HCT116 (cell line): ENCODE measurements around the gene ATN1. TPM values are rescaled to one million over a fixed set of nuclear protein-coding genes. Genes with fewer than 3 reads are reported as not detected.

Experiments used
- ATAC-seq: fragments of 200-7000 bp; cut with Tn5 transposase; 2 replicates; pipeline ENCODE4 v1.9.1; 2020; ENCODE audit warnings: mild to moderate bottlenecking, moderate library complexity
- BruUV-seq: library from RNA; stranded (reverse); fragments of 400-500 nt; replicated peaks from 2 replicates; lab custom pipeline; 2021; lab: Mats Ljungman, UMichigan
- CTCF ChIA-PET: fragments of 300-600 bp; sonication (Branson Sonifier 250); formaldehyde crosslinking; loops from one replicate; lab custom pipeline; 2021; ENCODE audit warnings: antibody characterized with exemption; lab: Charles Lee
- POLR2A ChIA-PET: fragments of 300-600, 350-600 bp; sonication (Branson Sonifier 250); formaldehyde crosslinking; loops from one replicate; lab custom pipeline; 2021; ENCODE audit warnings: antibody characterized with exemption; lab: Charles Lee
- RAD21 ChIA-PET, 2 experiments: fragments of 300-600 bp; sonication (Branson Sonifier 250); formaldehyde crosslinking; loops; one replicate each; lab custom pipeline; 2023; ENCODE audit warnings: low total read pairs in 2 of 2; ENCODE audit not compliant: uncharacterized antibody in 2 of 2, unreplicated experiment in 2 of 2, low non-redundant PET in 1 of 2; lab: Charles Lee
- DNase-seq: peaks from one replicate; pipeline ENCODE4 v3.0.0-alpha.2; 2010; ENCODE audit warnings: low read depth, low spot score
- H2AFZ ChIP-seq: fragments of 200-600 bp; shearing (Covaris generic), sonication (generic); 2 replicates; pipeline ENCODE4 v1.6.1; 2017; ENCODE audit warnings: low read depth, mixed run types, mixed read lengths, antibody characterized with exemption, low read length; ENCODE audit not compliant: poor library complexity, severe bottlenecking
- H3K27ac ChIP-seq: 2 replicates; pipeline ENCODE4 v1.5.1; 2012; ENCODE audit warnings: low read depth, low read length
- H3K27me3 ChIP-seq: fragments of 200-600 bp; sonication (generic); 2 replicates; pipeline ENCODE4 v1.6.1; 2016; ENCODE audit warnings: mixed run types, low read length, mixed read lengths; ENCODE audit not compliant: insufficient read depth
- H3K36me3 ChIP-seq, 2 experiments: fragments of 200-500 bp in 1 of 2; fragments of 200-600 bp in 1 of 2; sonication (Bioruptor generic) in 1 of 2; sonication (generic) in 1 of 2; 2 replicates each; pipeline versions ENCODE4 v1.5.1 to v1.6.1; 2014 to 2016; ENCODE audit warnings: low read length in 2 of 2, inconsistent platforms in 1 of 2, mixed read lengths in 1 of 2, mixed run types in 1 of 2; ENCODE audit not compliant: insufficient read depth in 2 of 2, control insufficient read depth in 1 of 2
- H3K4me1 ChIP-seq, 2 experiments: fragments of 200-600 bp in 1 of 2; sonication (generic) in 1 of 2; 2 replicates each; pipeline versions ENCODE4 v1.5.1 to v1.6.1; 2012 to 2017; ENCODE audit warnings: low read length in 2 of 2, inconsistent platforms in 1 of 2, mild to moderate bottlenecking in 1 of 2, mixed read lengths in 1 of 2, mixed run types in 1 of 2, moderate library complexity in 1 of 2; ENCODE audit not compliant: insufficient read depth in 2 of 2, control insufficient read depth in 1 of 2
- H3K4me2 ChIP-seq: fragments of 200-600 bp; sonication (generic); 2 replicates; pipeline ENCODE4 v1.6.1; 2017; ENCODE audit warnings: mixed run types, low read length, mixed read lengths
- H3K4me3 ChIP-seq, 2 experiments: fragments of 200-600 bp in 1 of 2; sonication (generic) in 1 of 2; replicated peaks in 1 of 2; 2 replicates each; pipeline ENCODE4 v1.5.1; 2011 to 2016; ENCODE audit warnings: low read length in 2 of 2, control low read depth in 1 of 2, low read depth in 1 of 2, mild to moderate bottlenecking in 1 of 2, mixed read lengths in 1 of 2, mixed run types in 1 of 2
- H3K79me2 ChIP-seq: fragments of 200-600 bp; sonication (generic); 2 replicates; pipeline ENCODE4 v1.6.1; 2017; ENCODE audit warnings: mild to moderate bottlenecking, mixed run types, low read length, moderate library complexity, mixed read lengths; ENCODE audit not compliant: insufficient read depth
- H3K9ac ChIP-seq: fragments of 200-600 bp; sonication (generic); 2 replicates; pipeline ENCODE4 v1.6.1; 2016; ENCODE audit warnings: low read length, mixed read lengths
- H3K9me2 ChIP-seq: fragments of 200-600 bp; sonication (generic), shearing (Covaris generic); 2 replicates; pipeline ENCODE4 v1.6.1; 2017; ENCODE audit warnings: mixed run types, mild to moderate bottlenecking, moderate library complexity; ENCODE audit not compliant: insufficient read depth
- H3K9me3 ChIP-seq, 2 experiments: fragments of 200-500 bp in 1 of 2; fragments of 200-600 bp in 1 of 2; sonication (Bioruptor generic) in 1 of 2; sonication (generic) in 1 of 2; 2 replicates each; pipeline ENCODE4 v1.6.1; 2014 to 2017; ENCODE audit warnings: low read length in 2 of 2, mixed read lengths in 2 of 2, inconsistent platforms in 1 of 2, low read depth in 1 of 2, mild to moderate bottlenecking in 1 of 2, mixed run types in 1 of 2, moderate library complexity in 1 of 2; ENCODE audit not compliant: control insufficient read depth in 1 of 2, insufficient read depth in 1 of 2
- H4K20me1 ChIP-seq: fragments of 200-600 bp; sonication (generic), shearing (Covaris generic); 2 replicates; pipeline ENCODE4 v1.6.1; 2017; ENCODE audit warnings: mixed run types, mild to moderate bottlenecking, moderate library complexity; ENCODE audit not compliant: insufficient read depth
- ATF3 ChIP-seq: IDR thresholded peaks from 2 replicates; pipeline ENCODE4 v1.6.1; 2012
- CBX3 ChIP-seq: IDR thresholded peaks from 2 replicates; pipeline ENCODE4 v1.6.1; 2012; ENCODE audit warnings: low read depth
- CEBPB ChIP-seq: IDR thresholded peaks from 2 replicates; pipeline ENCODE4 v1.6.1; 2012; ENCODE audit warnings: low read depth
- EGR1 ChIP-seq: IDR thresholded peaks from 2 replicates; pipeline ENCODE4 v1.6.1; 2012; ENCODE audit warnings: low read depth
- ELF1 ChIP-seq: IDR thresholded peaks from 2 replicates; pipeline ENCODE4 v1.6.1; 2012; ENCODE audit warnings: low read depth, borderline replicate concordance
- EZH2 ChIP-seq: fragments of 200-600 bp; sonication (generic); IDR thresholded peaks from 2 replicates; pipeline ENCODE4 v1.6.1; 2017; ENCODE audit warnings: antibody characterized with exemption, mixed run types
- EZH2phosphoT487 ChIP-seq: fragments of 200-600 bp; IDR thresholded peaks from 2 replicates; pipeline ENCODE4 v1.6.1; 2018; ENCODE audit warnings: antibody characterized with exemption, borderline replicate concordance
- JUND ChIP-seq: IDR thresholded peaks from 2 replicates; pipeline ENCODE4 v1.6.1; 2012
- POLR2A ChIP-seq: IDR thresholded peaks from 2 replicates; pipeline ENCODE4 v1.7.0; 2011; ENCODE audit warnings: borderline replicate concordance; ENCODE audit not compliant: insufficient read depth, insufficient read length; ENCODE audit errors: extremely low read depth
- REST ChIP-seq: IDR thresholded peaks from 2 replicates; pipeline ENCODE4 v1.6.1; 2012; ENCODE audit warnings: low read depth
- SIN3A ChIP-seq: IDR thresholded peaks from 2 replicates; pipeline ENCODE4 v1.6.1; 2012; ENCODE audit warnings: low read depth
- SRF ChIP-seq: IDR thresholded peaks from 2 replicates; pipeline ENCODE4 v1.6.1; 2012; ENCODE audit warnings: low read depth
- TCF7L2 ChIP-seq: IDR thresholded peaks from 2 replicates; pipeline ENCODE4 v1.7.0; 2011; ENCODE audit warnings: borderline replicate concordance, inconsistent platforms; ENCODE audit not compliant: insufficient read depth, insufficient read length; ENCODE audit errors: extremely low read depth
- YY1 ChIP-seq: IDR thresholded peaks from 2 replicates; pipeline ENCODE4 v1.6.1; 2011; ENCODE audit warnings: low read length, low read depth, moderate library complexity, mild to moderate bottlenecking; ENCODE audit not compliant: insufficient replicate concordance; ENCODE audit errors: extremely low read depth
- ZBTB33 ChIP-seq: IDR thresholded peaks from 2 replicates; pipeline ENCODE4 v1.6.1; 2011; ENCODE audit warnings: mild to moderate bottlenecking, low read length, moderate library complexity; ENCODE audit not compliant: insufficient replicate concordance; ENCODE audit errors: extremely low read depth
- ZFX ChIP-seq: fragments of 450-650 bp; IDR thresholded peaks from 2 replicates; pipeline ENCODE4 v1.6.1; 2017
- ZNF274 ChIP-seq: fragments of 200-500 bp; sonication (Bioruptor generic); IDR thresholded peaks from 2 replicates; pipeline ENCODE4 v1.6.1; 2014; ENCODE audit warnings: mild to moderate bottlenecking, low read depth, low read length, inconsistent platforms
- intact Hi-C: fragments of 100-400 bp; cut with micrococcal nuclease; formaldehyde crosslinking; loops from 2 replicates; pipeline ENCODE4 v1.10.0; 2022
- total RNA-seq: library from RNA; stranded (reverse); gene quantifications from one replicate; pipeline ENCODE4 v1.2.1, GENCODE V29; 2021; ENCODE audit not compliant: unreplicated experiment
- TF ChIP-seq, protein P1 (sequence below), 3 experiments: fragments of 200-600 bp in 1 of 3; sonication (generic) in 1 of 3; IDR thresholded peaks in 2 of 3; conservative IDR thresholded peaks in 1 of 3; 2 replicates each; pipeline ENCODE4 v1.5.1; 2012 to 2017; ENCODE audit warnings: low read depth in 2 of 3, low read length in 2 of 3, antibody characterized with exemption in 1 of 3, borderline replicate concordance in 1 of 3, control low read depth in 1 of 3, mild to moderate bottlenecking in 1 of 3, mixed read lengths in 1 of 3, mixed run types in 1 of 3, moderate library complexity in 1 of 3; ENCODE audit not compliant: insufficient read depth in 1 of 3

Gene ATN1
- total RNA-seq, 1 experiment from 2014 or later: 104 TPM

- no peaks in the 10 kb centered on the region for H3K9me2 ChIP-seq
- H3K4me2 ChIP-seq: peak within 1 kb of the TSS; percentile 92
- peaks cover 22 to 61% of the 10 kb centered on the region in 2 experiments for H3K4me1 ChIP-seq
- DNase-seq: peak; percentile 96
- H3K9me3 ChIP-seq: no peaks in the 10 kb centered on the region
- H2AFZ ChIP-seq: no peak within 1 kb of the TSS
- intact Hi-C loops: loop anchor here (1.0 to 10.0 kb wide), 4 partner anchors 75 to 165 kb away; partner anchors contain the start of genes C1R and C1RL
- TSS peak; percentile 93 for BruUV-seq
- ATAC-seq: peak; percentile 53
- H3K79me2 ChIP-seq: peaks cover 19% of the 10 kb centered on the region
- H3K27me3 ChIP-seq: no peaks in the 10 kb centered on the region
- H4K20me1 ChIP-seq: no peaks in the 10 kb centered on the region
- peak within 1 kb of the TSS; percentile 68 to 71 for H3K4me3 ChIP-seq
- H3K9ac ChIP-seq: peak within 1 kb of the TSS; percentile 88
- peak within 1 kb of the TSS; percentile 99 for H3K27ac ChIP-seq
- ChIA-PET RAD21 (interaction anchor here (0.5 to 2.8 kb wide), 9 partner anchors 18 to 182 kb away, joined by 3 to 22 read pairs (median 4); no protein-coding TSS in a partner anchor), CTCF (interaction anchor here (1.0 to 6.1 kb wide), 12 partner anchors 19 to 219 kb away, joined by 3 to 101 read pairs (median 6); partner anchors contain the start of genes C1R, C1RL and SPSB2), POLR2A (interaction anchor here (0.6 to 7.7 kb wide), 43 partner anchors 10 to 704 kb away, joined by 3 to 269 read pairs (median 5); partner anchors contain the start of genes ATN1, C1RL, CDCA3 and COPS7A)
- H3K36me3 ChIP-seq: peaks cover 4 to 9% of the 10 kb centered on the region in 2 experiments; a peak in 2 of 4 replicates
- TF ChIP-seq CBX3: no peak
- TF ChIP-seq, protein P1, sequence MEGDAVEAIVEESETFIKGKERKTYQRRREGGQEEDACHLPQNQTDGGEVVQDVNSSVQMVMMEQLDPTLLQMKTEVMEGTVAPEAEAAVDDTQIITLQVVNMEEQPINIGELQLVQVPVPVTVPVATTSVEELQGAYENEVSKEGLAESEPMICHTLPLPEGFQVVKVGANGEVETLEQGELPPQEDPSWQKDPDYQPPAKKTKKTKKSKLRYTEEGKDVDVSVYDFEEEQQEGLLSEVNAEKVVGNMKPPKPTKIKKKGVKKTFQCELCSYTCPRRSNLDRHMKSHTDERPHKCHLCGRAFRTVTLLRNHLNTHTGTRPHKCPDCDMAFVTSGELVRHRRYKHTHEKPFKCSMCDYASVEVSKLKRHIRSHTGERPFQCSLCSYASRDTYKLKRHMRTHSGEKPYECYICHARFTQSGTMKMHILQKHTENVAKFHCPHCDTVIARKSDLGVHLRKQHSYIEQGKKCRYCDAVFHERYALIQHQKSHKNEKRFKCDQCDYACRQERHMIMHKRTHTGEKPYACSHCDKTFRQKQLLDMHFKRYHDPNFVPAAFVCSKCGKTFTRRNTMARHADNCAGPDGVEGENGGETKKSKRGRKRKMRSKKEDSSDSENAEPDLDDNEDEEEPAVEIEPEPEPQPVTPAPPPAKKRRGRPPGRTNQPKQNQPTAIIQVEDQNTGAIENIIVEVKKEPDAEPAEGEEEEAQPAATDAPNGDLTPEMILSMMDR (IDR thresholded peaks at IDR 0.05 in 2 of 3, conservative IDR thresholded peaks at IDR 0.05 in 1 of 3; ENCODE audit: borderline replicate concordance in 1 of 3, insufficient read depth in 1 of 3, low read depth in 2 of 3, low read length in 2 of 3): no peak
- no peak for TF ChIP-seq JUND
- no peak for TF ChIP-seq ATF3
- no peak for TF ChIP-seq EZH2phosphoT487
- peak; percentile 100 for TF ChIP-seq POLR2A
- TF ChIP-seq EZH2: no peak
- TF ChIP-seq ZBTB33: peak; percentile 93
- TF ChIP-seq SRF: no peak
- TF ChIP-seq YY1: peak; percentile 83
- TF ChIP-seq ZFX: peak; percentile 52; the same call in 1 of the 2 replicates
- TF ChIP-seq TCF7L2: peak; percentile 32
- no peak for TF ChIP-seq EGR1
- no peak for TF ChIP-seq REST
- no peak for TF ChIP-seq ELF1
- no peak for TF ChIP-seq SIN3A
- no peak for TF ChIP-seq CEBPB
- no peak for TF ChIP-seq ZNF274
These were observed 16.1 kb downstream of the ATN1 start, which contains the start of the genes C12orf57 and RNU7-1 for GRCh38 chr12:6943722-6944380. TSS of gene C12orf57 (plus strand) at chr12:6944022. CDS start at chr12:6944122, 100 bp downstream. TSS of gene RNU7-1 (plus strand) at chr12:6943816.
